Smooth muscle cell (in vitro differentiated cells): Measurements from ENCODE around the gene THBS4. TPM values are rescaled to one million over a fixed set of nuclear protein-coding genes. Genes with fewer than 3 reads are reported as not detected.

Source experiments
- polyA plus RNA-seq: library from polyadenylated mRNA; unstranded; fragments of >200 nt; fragmentation: Nextera tagmentation; extraction: Ambion mirVana; gene quantifications from 2 replicates; pipeline ENCODE4 v1.2.1, GENCODE V29; 2016
- small RNA-seq: library from RNA; depleted of rRNA; stranded (forward); fragments of <200 nt; gene quantifications from one replicate; pipeline ENCODE3, GENCODE V24; 2014
- total RNA-seq: library from RNA; depleted of rRNA; stranded (reverse); fragments of >200 nt; gene quantifications from 2 replicates; pipeline ENCODE4 v1.2.3, GENCODE V29; 2014

THBS4 gene
- total and polyA plus RNA-seq, 2 experiments from 2014 or later, result 0.61 to 2.9 TPM

Small RNA genes lying within 50 kb of the gene (small RNA-seq; reads per million reads assigned to genes)
- not detected for gene TRMT112P2

Other genes with a start within 250 kb of the THBS4 start
- 17.9 and 20.2 TPM in 2 replicates for gene MTX3, start 44.1 kb upstream of the THBS4 start, total RNA-seq
- 2.7 and 4.1 TPM in 2 replicates for gene MTX3, start 44.1 kb upstream of the THBS4 start, polyA plus RNA-seq
- gene SERINC5, start 220.7 kb downstream of the THBS4 start, total RNA-seq, result 37.0 and 39.2 TPM in 2 replicates
- 4.5 and 11.5 TPM in 2 replicates for gene SERINC5, start 220.7 kb downstream of the THBS4 start, polyA plus RNA-seq